ENCODE results near the gene AMN. TPM values are rescaled to one million over a fixed set of nuclear protein-coding genes. Genes with fewer than 3 reads are reported as not detected.

Gene AMN
- total and polyA plus RNA-seq, 2 experiments from 2014 or later = 0.69 to 1.2 TPM

DNA sequence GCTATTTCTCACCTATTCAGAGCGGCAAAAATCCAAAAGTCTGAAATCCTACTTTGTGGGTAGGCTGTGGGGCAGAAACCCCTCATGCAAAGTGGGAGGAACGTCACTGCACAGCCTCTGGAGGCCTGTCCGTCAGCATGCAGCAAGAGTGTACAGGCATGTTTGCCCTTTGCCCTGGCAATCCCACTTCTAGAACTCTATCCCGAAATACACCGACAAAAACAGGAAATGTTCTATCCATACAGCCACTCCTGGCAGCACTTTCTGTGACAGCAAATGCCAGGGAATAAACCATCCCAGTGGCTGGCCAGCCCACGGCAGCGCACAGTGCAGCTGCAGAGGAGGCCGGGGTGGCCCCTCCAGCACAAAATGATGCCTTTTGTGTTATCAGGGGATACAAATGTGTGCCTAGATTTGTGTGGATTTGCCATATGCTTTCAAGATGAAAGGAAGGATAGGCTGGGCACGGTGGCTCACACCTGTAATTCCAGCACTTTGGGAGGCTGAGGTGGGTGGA, 39.7 kb downstream of the AMN start:
- Mint-ChIP-seq H3K27ac (no peak overlapping the region), H3K9me3 (no peaks in the 10 kb centered on the region), H3K4me1 (no peaks in the 10 kb centered on the region), H3K4me3 (no peak overlapping the region), H3K27me3 (ENCODE audit: insufficient read depth, low read depth, poor library complexity) (no peaks in the 10 kb centered on the region), H3K36me3 (ENCODE audit: low read depth) (peaks cover 80% of the 10 kb centered on the region)
- TF ChIP-seq, protein P1, sequence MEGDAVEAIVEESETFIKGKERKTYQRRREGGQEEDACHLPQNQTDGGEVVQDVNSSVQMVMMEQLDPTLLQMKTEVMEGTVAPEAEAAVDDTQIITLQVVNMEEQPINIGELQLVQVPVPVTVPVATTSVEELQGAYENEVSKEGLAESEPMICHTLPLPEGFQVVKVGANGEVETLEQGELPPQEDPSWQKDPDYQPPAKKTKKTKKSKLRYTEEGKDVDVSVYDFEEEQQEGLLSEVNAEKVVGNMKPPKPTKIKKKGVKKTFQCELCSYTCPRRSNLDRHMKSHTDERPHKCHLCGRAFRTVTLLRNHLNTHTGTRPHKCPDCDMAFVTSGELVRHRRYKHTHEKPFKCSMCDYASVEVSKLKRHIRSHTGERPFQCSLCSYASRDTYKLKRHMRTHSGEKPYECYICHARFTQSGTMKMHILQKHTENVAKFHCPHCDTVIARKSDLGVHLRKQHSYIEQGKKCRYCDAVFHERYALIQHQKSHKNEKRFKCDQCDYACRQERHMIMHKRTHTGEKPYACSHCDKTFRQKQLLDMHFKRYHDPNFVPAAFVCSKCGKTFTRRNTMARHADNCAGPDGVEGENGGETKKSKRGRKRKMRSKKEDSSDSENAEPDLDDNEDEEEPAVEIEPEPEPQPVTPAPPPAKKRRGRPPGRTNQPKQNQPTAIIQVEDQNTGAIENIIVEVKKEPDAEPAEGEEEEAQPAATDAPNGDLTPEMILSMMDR (conservative IDR thresholded peaks at IDR 0.05; ENCODE audit: low read depth in 2 of 2) = no peak
- no peak for TF ChIP-seq CREB1 (CRISPR knock-in tag; IDR thresholded peaks at IDR 0.05; ENCODE audit: low read depth)
- TF ChIP-seq, protein P2, sequence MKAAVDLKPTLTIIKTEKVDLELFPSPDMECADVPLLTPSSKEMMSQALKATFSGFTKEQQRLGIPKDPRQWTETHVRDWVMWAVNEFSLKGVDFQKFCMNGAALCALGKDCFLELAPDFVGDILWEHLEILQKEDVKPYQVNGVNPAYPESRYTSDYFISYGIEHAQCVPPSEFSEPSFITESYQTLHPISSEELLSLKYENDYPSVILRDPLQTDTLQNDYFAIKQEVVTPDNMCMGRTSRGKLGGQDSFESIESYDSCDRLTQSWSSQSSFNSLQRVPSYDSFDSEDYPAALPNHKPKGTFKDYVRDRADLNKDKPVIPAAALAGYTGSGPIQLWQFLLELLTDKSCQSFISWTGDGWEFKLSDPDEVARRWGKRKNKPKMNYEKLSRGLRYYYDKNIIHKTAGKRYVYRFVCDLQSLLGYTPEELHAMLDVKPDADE (IDR thresholded peaks at IDR 0.05) = no peak
- TF ChIP-seq EZH2phosphoT487 (IDR thresholded peaks at IDR 0.05; ENCODE audit: unreplicated experiment) = no peak
- TF ChIP-seq STAT1 (IDR thresholded peaks at IDR 0.05; ENCODE audit: unreplicated experiment) = no peak
- TF ChIP-seq NANOG (IDR thresholded peaks at IDR 0.05; ENCODE audit: borderline replicate concordance) = no peak
- no peak for TF ChIP-seq JUNB (IDR thresholded peaks at IDR 0.05; ENCODE audit: unreplicated experiment)
- TF ChIP-seq, protein P3, sequence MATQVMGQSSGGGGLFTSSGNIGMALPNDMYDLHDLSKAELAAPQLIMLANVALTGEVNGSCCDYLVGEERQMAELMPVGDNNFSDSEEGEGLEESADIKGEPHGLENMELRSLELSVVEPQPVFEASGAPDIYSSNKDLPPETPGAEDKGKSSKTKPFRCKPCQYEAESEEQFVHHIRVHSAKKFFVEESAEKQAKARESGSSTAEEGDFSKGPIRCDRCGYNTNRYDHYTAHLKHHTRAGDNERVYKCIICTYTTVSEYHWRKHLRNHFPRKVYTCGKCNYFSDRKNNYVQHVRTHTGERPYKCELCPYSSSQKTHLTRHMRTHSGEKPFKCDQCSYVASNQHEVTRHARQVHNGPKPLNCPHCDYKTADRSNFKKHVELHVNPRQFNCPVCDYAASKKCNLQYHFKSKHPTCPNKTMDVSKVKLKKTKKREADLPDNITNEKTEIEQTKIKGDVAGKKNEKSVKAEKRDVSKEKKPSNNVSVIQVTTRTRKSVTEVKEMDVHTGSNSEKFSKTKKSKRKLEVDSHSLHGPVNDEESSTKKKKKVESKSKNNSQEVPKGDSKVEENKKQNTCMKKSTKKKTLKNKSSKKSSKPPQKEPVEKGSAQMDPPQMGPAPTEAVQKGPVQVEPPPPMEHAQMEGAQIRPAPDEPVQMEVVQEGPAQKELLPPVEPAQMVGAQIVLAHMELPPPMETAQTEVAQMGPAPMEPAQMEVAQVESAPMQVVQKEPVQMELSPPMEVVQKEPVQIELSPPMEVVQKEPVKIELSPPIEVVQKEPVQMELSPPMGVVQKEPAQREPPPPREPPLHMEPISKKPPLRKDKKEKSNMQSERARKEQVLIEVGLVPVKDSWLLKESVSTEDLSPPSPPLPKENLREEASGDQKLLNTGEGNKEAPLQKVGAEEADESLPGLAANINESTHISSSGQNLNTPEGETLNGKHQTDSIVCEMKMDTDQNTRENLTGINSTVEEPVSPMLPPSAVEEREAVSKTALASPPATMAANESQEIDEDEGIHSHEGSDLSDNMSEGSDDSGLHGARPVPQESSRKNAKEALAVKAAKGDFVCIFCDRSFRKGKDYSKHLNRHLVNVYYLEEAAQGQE (IDR thresholded peaks at IDR 0.05; ENCODE audit: unreplicated experiment) = no peak
- TF ChIP-seq EZH2 (IDR thresholded peaks at IDR 0.05; ENCODE audit: low read depth, unreplicated experiment) = no peak
- TF ChIP-seq, protein P4, sequence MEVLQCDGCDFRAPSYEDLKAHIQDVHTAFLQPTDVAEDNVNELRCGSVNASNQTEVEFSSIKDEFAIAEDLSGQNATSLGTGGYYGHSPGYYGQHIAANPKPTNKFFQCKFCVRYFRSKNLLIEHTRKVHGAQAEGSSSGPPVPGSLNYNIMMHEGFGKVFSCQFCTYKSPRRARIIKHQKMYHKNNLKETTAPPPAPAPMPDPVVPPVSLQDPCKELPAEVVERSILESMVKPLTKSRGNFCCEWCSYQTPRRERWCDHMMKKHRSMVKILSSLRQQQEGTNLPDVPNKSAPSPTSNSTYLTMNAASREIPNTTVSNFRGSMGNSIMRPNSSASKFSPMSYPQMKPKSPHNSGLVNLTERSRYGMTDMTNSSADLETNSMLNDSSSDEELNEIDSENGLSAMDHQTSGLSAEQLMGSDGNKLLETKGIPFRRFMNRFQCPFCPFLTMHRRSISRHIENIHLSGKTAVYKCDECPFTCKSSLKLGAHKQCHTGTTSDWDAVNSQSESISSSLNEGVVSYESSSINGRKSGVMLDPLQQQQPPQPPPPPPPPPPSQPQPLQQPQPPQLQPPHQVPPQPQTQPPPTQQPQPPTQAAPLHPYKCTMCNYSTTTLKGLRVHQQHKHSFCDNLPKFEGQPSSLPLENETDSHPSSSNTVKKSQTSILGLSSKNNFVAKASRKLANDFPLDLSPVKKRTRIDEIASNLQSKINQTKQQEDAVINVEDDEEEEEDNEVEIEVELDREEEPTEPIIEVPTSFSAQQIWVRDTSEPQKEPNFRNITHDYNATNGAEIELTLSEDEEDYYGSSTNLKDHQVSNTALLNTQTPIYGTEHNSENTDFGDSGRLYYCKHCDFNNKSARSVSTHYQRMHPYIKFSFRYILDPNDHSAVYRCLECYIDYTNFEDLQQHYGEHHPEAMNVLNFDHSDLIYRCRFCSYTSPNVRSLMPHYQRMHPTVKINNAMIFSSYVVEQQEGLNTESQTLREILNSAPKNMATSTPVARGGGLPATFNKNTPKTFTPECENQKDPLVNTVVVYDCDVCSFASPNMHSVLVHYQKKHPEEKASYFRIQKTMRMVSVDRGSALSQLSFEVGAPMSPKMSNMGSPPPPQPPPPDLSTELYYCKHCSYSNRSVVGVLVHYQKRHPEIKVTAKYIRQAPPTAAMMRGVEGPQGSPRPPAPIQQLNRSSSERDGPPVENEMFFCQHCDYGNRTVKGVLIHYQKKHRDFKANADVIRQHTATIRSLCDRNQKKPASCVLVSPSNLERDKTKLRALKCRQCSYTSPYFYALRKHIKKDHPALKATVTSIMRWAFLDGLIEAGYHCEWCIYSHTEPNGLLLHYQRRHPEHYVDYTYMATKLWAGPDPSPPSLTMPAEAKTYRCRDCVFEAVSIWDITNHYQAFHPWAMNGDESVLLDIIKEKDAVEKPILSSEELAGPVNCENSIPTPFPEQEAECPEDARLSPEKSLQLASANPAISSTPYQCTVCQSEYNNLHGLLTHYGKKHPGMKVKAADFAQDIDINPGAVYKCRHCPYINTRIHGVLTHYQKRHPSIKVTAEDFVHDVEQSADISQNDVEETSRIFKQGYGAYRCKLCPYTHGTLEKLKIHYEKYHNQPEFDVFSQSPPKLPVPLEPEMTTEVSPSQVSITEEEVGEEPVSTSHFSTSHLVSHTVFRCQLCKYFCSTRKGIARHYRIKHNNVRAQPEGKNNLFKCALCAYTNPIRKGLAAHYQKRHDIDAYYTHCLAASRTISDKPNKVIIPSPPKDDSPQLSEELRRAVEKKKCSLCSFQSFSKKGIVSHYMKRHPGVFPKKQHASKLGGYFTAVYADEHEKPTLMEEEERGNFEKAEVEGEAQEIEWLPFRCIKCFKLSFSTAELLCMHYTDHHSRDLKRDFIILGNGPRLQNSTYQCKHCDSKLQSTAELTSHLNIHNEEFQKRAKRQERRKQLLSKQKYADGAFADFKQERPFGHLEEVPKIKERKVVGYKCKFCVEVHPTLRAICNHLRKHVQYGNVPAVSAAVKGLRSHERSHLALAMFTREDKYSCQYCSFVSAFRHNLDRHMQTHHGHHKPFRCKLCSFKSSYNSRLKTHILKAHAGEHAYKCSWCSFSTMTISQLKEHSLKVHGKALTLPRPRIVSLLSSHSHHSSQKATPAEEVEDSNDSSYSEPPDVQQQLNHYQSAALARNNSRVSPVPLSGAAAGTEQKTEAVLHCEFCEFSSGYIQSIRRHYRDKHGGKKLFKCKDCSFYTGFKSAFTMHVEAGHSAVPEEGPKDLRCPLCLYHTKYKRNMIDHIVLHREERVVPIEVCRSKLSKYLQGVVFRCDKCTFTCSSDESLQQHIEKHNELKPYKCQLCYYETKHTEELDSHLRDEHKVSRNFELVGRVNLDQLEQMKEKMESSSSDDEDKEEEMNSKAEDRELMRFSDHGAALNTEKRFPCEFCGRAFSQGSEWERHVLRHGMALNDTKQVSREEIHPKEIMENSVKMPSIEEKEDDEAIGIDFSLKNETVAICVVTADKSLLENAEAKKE (CRISPR knock-in tag; IDR thresholded peaks at IDR 0.05) = no peak
- no peak for TF ChIP-seq ZNF331 (CRISPR knock-in tag; IDR thresholded peaks at IDR 0.05; ENCODE audit: low read depth)
- TF ChIP-seq POLR2AphosphoS5 (IDR thresholded peaks at IDR 0.05; ENCODE audit: low read depth) = no peak
- no peak for TF ChIP-seq ZNF114 (CRISPR knock-in tag; IDR thresholded peaks at IDR 0.05)
- Histone ChIP-seq H3K4me2 (no peak overlapping the region), H3K4me1 (ENCODE audit: insufficient read depth) (no peaks in the 10 kb centered on the region), H3K27ac (ENCODE audit: low read depth) (no peak overlapping the region), H3F3A (replicated peaks; ENCODE audit: low read depth) (0 out of 2 replicates have a peak, but pooled peaks cover 4% of the 10 kb centered on the region), H3K36me3 (ENCODE audit: insufficient read depth) (peaks cover 37% of the 10 kb centered on the region), H3K9me2 (ENCODE audit: insufficient read depth) (no peaks in the 10 kb centered on the region), H3K27me3 (ENCODE audit: insufficient read depth) (no peaks in the 10 kb centered on the region), H3K4me3 (no peak overlapping the region), H4K20me1 (replicated peaks; ENCODE audit: insufficient read depth) (no peaks in the 10 kb centered on the region; the same call in 1 of the 2 replicates), H2AFZ (no peak overlapping the region), H3K79me2 (replicated peaks; ENCODE audit: insufficient read depth) (no peaks in the 10 kb centered on the region)
- ATAC-seq (no peak), DNase-seq (ENCODE audit: low spot score) (no peak)

All from GM23338 (cell line).